Suppressor macrophage treated with lipopolysaccharide for 1 hour (primary cell): ENCODE measurements around the gene PDE4D.

Experiments
- DNase-seq, 3 donors: peaks; one replicate each; pipeline ENCODE4 v3.0.0-alpha.2; 2020 to 2022

Gene PDE4D

GRCh38 chr5:59234236-59234635, 659.3 kb downstream of the PDE4D start:
- DNase-seq = no peak

- DNase-seq = no peak
Measured at GRCh38 chr5:59231221-59231931, 662.1 kb downstream of the PDE4D start.

DNA sequence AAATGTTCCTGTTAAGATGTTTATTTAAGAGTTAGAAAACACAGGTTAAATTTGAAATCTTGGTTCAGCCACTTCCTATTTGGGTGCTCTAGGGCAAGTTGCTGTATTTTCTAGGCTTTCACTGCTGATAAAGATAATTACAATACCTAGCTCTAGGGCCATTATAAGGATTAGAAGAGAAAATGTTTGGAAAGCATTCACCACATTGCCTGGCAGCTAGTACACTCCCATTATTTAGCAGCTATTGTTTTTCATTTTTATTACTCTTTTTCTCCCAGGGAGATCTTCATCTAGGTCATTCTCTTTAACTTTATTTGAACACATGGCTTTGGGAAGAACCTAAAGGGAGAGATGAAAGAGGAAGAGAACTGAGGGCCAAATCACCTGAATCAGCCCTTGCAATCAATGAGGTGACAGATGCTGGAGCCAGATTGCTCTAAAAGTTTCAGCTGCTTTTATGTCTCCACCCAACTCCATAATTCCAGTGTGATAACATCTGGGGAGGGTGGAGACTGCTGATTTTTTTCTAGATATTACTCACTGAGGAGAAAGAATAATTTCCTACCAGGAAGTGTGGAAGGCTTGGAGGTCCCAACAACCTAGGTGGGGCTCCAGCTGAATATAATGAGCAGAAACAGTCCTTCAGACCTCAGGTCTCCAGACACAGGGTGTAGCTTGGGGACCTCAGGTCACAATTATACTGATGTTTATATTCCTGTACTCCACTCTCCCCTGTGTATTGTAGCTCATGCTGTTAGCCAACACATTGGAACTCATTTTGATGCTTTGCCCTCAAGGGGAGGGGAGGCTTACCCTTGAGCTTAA, 670.6 kb downstream of the PDE4D start:
- no peak for DNase-seq

DNA sequence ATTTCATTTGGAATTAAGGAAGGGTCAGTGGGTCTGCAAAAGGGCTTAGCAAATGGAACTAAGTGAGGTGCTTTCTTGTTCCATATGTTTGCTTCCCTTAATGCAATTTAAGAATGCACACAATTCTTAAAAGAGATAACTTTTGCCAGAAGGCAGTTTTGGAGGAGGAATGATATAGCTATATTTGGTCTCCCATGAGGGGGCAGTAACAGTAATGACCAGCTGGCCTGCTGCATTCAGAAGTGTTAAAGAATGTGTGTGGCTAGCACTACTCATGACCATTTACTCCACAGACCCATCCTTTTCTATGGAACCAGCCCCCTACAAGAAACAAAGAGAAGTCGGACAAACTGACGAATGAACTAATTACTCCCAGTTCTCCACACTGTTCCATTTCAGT, 671.8 kb downstream of the PDE4D start:
- DNase-seq = no peak

DNA sequence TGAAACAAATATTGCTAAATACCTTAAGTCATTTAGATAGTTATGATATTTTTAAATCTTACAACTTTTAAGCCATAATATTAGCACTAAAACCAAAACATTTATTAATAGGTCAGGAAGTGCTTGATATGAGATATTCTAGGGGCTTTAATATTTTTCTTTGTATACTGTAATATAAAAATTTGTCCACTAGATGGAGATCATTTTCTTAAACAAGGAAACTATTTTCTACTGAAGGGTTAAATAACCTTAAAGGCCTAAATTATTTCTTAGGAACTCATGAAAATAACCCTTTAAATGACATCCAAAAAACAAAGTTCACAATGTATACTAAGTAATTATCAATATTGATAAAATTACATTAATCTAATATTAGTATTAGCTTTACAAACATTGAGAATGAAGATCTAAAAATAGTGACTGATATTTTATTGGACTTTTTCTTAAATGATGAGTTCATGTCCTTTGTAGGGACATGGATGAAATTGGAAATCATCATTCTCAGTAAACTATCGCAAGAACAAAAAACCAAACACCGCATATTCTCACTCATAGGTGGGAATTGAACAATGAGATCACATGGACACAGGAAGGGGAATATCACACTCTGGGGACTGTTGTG, 675.0 kb downstream of the PDE4D start:
- DNase-seq = peak in 2 of 3 donors; percentile 53 to 56

DNA sequence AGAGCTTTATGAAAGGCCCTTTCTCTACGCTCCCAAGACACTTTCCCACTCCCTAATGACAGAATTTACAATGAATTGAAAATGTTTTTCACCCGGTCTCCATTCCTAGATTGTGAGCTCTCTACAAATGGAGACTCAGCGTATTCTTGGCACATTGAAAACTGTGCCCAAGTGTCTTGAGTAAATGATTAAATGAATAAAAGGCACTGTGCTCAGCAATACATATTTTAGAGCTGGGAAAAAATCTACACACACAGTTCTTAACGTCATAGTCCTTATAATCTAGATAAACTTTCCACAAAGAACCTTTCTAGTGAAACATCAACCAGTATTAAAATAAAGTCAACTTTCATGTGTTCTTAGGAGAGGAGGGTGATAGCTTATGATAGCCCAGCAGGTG, 676.7 kb downstream of the PDE4D start:
- no peak for DNase-seq

- DNase-seq = no peak
Measured at GRCh38 chr5:59212596-59212995, 680.9 kb downstream of the PDE4D start.

DNA sequence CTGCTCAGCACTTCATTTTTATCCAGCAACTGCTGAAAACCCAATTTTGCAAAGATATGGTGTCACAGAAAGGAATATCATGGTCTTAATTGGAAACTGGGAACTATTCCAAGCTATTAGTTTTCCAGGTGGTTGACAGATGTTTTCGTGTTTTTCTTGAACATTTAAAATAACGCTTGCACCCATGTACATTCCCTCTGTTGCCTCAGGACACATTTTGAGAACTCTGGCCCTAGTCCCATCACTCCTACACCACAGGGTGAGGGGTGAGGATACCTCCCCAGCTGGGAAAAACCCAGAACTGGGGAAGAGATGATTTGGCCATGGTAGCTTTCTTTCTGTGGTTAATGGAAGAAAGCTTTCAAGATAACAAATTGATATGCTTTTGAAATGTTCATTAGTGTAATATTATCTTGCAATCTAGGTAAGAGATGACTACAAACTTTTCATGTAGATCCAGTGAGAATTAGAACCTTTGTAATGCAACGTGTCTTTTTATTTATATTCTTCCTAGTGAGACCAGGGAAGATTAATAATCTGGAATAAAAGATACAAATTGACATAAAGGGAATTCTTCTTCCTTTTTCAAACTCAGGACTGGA, 683.7 kb downstream of the PDE4D start:
- DNase-seq = no peak

GRCh38 chr5:59208474-59208873, 685.1 kb downstream of the PDE4D start:
- DNase-seq = no peak

DNA sequence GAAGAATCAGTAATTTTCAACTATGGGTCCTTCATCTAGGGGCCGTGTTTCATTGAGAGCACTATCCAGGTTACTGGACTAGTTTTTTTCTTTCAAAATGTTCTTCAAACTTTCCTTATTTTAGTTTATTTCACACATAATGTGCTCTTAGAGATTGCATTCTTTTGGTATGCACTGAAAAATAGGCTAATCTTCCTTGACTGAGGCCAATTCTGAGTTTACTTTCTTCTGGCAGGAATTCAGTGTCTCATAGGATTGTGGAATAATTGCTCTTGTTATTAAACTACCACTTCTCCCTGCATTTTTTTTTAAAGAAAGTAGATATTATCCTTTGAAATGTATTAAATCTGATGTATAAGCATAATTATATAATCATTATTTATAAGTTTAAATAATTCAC, 686.1 kb downstream of the PDE4D start:
- DNase-seq = no peak

- DNase-seq = no peak
Measured at GRCh38 chr5:59206132-59206581, 687.4 kb downstream of the PDE4D start.

DNA sequence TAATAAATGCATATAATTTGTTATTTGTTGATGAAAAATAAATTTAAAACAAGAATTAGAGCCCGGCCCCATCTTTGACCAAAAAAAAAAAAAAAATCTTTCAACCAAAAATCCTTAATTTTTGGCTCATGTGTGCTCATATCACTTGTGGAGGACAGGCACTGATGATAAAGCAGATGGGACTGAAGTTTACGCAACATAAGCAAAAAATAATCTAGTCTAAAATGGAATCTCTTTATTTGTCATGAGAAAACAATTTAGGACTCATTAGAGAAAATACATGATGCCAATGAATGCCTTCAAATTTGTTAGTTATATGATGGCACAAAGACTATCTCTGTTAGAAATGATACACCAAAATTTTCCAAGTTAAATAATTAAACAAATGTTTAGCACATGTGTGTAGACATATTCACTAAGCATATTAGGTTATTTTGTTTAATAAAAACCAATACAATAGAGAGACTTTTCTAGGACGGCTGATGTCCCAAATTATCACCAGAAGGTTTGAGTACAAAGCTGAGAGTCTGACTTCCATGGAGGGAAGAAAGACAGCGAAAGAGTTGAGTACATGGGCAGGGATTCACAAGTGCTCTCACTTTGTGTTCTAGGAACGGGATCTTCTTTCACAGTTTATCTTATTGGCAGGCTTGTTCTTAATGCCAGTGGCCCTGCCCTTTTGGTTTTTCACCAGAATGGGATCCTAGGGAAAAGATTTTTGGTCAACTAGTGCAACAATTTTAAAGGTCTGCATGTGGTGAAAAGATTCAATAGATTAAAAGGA, 689.2 kb downstream of the PDE4D start:
- DNase-seq = no peak

GRCh38 chr5:59199868-59200267, 693.7 kb downstream of the PDE4D start:
- DNase-seq = no peak

DNA sequence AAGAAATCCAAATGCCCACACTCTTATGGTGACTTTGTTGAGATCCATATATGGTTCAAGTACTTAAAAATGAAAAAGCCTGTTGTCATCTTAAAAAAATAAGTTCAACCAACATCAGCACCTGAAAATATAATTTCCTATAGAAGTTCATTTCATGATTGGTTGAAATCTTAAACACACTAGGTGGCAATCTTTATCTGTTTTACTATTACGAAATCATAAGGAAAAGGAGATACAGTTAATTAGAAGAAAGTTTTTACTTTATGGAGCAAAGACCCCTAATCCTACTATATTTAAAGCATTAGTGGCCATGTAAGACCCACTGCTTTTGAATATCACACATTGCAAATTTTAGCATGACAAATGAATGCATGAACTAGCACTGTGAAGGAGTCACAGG, 694.7 kb downstream of the PDE4D start:
- DNase-seq = no peak

DNA sequence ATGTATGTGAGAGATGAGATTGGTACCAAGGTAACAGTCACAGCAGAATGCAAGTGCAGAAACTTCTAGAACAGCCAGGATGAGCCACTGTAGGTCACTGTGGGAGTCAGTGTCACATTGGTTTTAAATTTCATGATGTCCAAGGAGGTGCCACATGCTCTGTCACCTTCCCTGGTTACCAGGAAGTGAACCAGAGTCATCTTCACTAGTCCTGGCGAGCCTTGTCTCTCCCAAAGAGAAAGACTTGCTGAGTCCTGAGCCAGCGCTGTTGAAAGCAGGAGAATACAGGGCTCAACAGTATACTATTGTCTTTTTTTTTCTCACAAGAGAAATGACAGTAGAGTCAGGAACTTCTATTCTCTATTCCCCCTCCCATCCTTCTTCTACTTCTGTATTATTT, 695.2 kb downstream of the PDE4D start:
- no peak for DNase-seq

GRCh38 chr5:59197911-59198310, 695.6 kb downstream of the PDE4D start:
- DNase-seq = no peak

- DNase-seq = peak; percentile 26 to 66 (median 37)
Measured at GRCh38 chr5:59193616-59194319, 699.8 kb downstream of the PDE4D start.

GRCh38 chr5:59190746-59191145, 702.8 kb downstream of the PDE4D start:
- DNase-seq = no peak

GRCh38 chr5:59189472-59190244, 703.9 kb downstream of the PDE4D start:
- no peak for DNase-seq

DNA sequence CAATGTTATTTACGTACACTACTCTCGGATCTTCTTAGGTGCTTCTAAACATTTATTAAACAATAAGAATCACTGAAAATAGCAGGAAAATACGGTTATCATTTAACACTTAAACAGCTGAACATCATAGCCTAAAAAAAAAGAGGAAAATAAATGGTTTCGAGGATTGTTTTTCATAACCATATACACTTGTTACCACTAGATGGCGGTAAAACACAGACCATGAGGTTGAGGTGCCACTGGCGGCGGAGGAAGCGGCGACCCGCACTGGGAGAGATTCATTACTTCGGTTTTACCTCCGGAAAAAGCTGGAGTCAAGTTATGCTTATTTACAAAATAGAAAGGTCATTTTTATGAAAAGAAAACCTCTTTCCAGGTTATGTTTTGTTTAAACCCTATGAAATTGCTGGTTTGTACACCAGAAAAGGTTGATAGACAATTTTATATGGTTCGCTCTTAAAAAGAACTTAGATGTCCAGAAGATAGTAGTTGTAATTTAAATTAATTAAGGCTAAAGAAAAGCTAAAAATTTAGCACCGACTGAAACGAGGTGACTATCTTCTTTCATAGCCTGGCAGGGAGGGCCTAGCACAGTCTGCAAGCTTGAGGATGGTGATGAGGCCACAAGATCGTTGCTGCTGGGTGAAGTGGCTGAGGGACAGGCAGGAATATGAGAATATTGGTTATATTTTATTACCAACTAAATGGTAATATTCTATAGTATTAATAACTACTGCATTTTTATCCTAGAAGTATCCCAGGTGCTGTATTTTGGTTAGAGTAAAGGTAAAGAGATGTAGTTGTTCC, 704.9 kb downstream of the PDE4D start:
- peak; percentile 81 to 91 (median 82) for DNase-seq
